ENCODE data around the gene CDK2. TPM values are rescaled to one million over a fixed set of nuclear protein-coding genes. Genes with fewer than 3 reads are reported as not detected.

CDK2 gene
- total and polyA plus RNA-seq, 9 of the 15 experiments (the other 6 are each of a cell fraction or from before 2014, with no cell fraction given) = 17.4 to 213 (median 109) TPM

- TF ChIP-seq ZNF318 (IDR thresholded peaks at IDR 0.05; ENCODE audit: borderline replicate concordance in 1 of 2, low read depth in 1 of 2) = peak in 1 of 2 experiments; percentile 63; a peak in 2 of 4 replicates
- no peak for TF ChIP-seq USF1 (CRISPR knock-in tag; IDR thresholded peaks at IDR 0.05)
- peak; percentile 27; the same call in 1 of the 2 replicates for TF ChIP-seq NCOR1 (IDR thresholded peaks at IDR 0.05)
- TF ChIP-seq JUND (IDR thresholded peaks at IDR 0.05; ENCODE audit: borderline replicate concordance, low read depth, low read length) = peak; percentile 81
- peak; percentile 73; the same call in 1 of the 3 replicates for TF ChIP-seq JUND (tag; IDR thresholded peaks at IDR 0.05; ENCODE audit: borderline replicate concordance, low read depth, low read length)
- TF ChIP-seq KDM1A (IDR thresholded peaks at IDR 0.05) = peak; percentile 75 to 85
- TF ChIP-seq ZBTB17 (CRISPR knock-in tag; IDR thresholded peaks at IDR 0.05) = peak; percentile 75; the same call in 1 of the 2 replicates
- peak; percentile 70; the same call in 1 of the 2 replicates for TF ChIP-seq ESRRA (IDR thresholded peaks at IDR 0.05; ENCODE audit: borderline replicate concordance, low read depth)
- 0 out of 2 replicates have a peak, but pooled peaks have one; percentile 24 for TF ChIP-seq TCFL5 (CRISPR knock-in tag; conservative IDR thresholded peaks at IDR 0.05)
- no peak; the same call in 1 of the 2 replicates for TF ChIP-seq NR2C2 (CRISPR knock-in tag; IDR thresholded peaks at IDR 0.05)
- TF ChIP-seq NR2C2 (tag; IDR thresholded peaks at IDR 0.05) = peak; percentile 95
- peak; percentile 38; the same call in 1 of the 2 replicates for TF ChIP-seq HIVEP1 (CRISPR knock-in tag; IDR thresholded peaks at IDR 0.05)
- no peak for TF ChIP-seq ZNF592 (IDR thresholded peaks at IDR 0.05)
- no peak for TF ChIP-seq LEF1 (IDR thresholded peaks at IDR 0.05)
Measured at GRCh38 chr12:56010111-56010570, 43.5 kb downstream of the CDK2 start (continued).
